Measurements from ENCODE around the gene HIGD1A.

HIGD1A gene

DNA sequence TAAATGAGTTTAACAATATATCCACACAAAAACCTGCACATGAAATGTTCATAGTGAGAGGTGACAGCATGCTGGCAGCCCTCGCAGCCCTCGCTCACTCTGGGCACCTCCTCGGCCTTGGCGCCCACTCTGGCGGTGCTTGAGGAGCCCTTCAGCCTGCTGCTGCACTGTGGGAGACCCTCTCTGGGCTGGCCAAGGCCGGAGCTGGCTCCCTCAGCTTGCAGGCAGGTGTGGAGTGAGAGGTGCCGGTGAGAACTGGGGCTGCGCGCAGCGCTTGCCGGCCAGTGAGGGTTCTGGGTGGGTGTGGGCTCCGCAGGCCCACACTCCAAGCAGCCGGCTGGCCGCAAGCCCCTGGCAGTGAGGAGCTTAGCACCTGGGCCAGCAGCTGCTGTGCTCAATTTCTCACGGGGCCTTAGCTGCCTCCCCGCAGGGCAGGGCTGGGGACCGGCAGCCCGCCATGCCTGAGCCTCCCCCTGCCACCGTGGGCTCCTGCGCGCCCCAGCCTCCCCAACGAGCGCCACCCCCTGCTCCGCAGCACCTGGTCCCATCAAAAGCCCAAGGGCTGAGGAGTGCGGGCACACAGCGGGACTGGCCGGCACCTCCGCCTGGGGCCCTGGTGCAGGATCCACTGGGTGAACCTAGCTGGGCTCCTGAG is 34.7 kb downstream of the HIGD1A start:
- H2AK5ac ChIP-seq (ENCODE audit: low read length): no peak overlapping the region
- H3K79me1 ChIP-seq (ENCODE audit: low read length): no peaks in the 10 kb centered on the region
- no peak overlapping the region for H3K9ac ChIP-seq (ENCODE audit: low read length)
- no peak overlapping the region for H4K5ac ChIP-seq (ENCODE audit: low read length)
- no peak overlapping the region for H4K8ac ChIP-seq (ENCODE audit: low read depth, low read length)
- H3K79me2 ChIP-seq (ENCODE audit: control insufficient read depth, insufficient read depth, low read length): no peaks in the 10 kb centered on the region
- H3K56ac ChIP-seq (ENCODE audit: low read length): no peak overlapping the region
- peaks cover 3% of the 10 kb centered on the region for H3K4me1 ChIP-seq (ENCODE audit: control insufficient read depth, low read depth, low read length)
- H3K27me3 ChIP-seq (ENCODE audit: insufficient read depth, low read length, poor library complexity): no peaks in the 10 kb centered on the region
- H3K4me3 ChIP-seq (ENCODE audit: low read length): no peak overlapping the region
- no peaks in the 10 kb centered on the region for H3K36me3 ChIP-seq (ENCODE audit: control insufficient read depth, insufficient read depth, low read length)
- no peak overlapping the region for H3K4ac ChIP-seq (ENCODE audit: low read depth, low read length)
- H2BK5ac ChIP-seq (ENCODE audit: low read length): no peak overlapping the region
- no CpG with 5 or more reads among the region's 28 CpGs for WGBS (ENCODE audit: extremely low coverage, insufficient coverage, low lambda C conversion rate)
- H3K18ac ChIP-seq (ENCODE audit: low read length): no peak overlapping the region
- H2BK15ac ChIP-seq (replicated peaks; ENCODE audit: low read depth): no peak overlapping the region
- no peak overlapping the region for H2BK120ac ChIP-seq (ENCODE audit: low read depth, low read length)
- H3K27ac ChIP-seq (ENCODE audit: low read depth, low read length): no peak overlapping the region
- H3K4me2 ChIP-seq (ENCODE audit: low read length): no peak overlapping the region
- H3K23ac ChIP-seq (ENCODE audit: low read length): no peak overlapping the region
- no peak for DNase-seq

- H2AK5ac ChIP-seq (ENCODE audit: low read length): no peak overlapping the region
- no peak overlapping the region for H3K27ac ChIP-seq (ENCODE audit: low read depth, low read length)
- no peak overlapping the region for H3K56ac ChIP-seq (ENCODE audit: low read length)
- no peak for DNase-seq
- no CpG with 5 or more reads among the region's 3 CpGs for WGBS (ENCODE audit: extremely low coverage, insufficient coverage, low lambda C conversion rate)
- H2BK120ac ChIP-seq (ENCODE audit: low read depth, low read length): no peak overlapping the region
- no peak overlapping the region for H2BK5ac ChIP-seq (ENCODE audit: low read length)
- no peaks in the 10 kb centered on the region for H3K4me1 ChIP-seq (ENCODE audit: control insufficient read depth, low read depth, low read length)
- H2BK15ac ChIP-seq (replicated peaks; ENCODE audit: low read depth): no peak overlapping the region
- H3K18ac ChIP-seq (ENCODE audit: low read length): no peak overlapping the region
- H3K4ac ChIP-seq (ENCODE audit: low read depth, low read length): no peak overlapping the region
- H3K23ac ChIP-seq (ENCODE audit: low read length): no peak overlapping the region
- no peaks in the 10 kb centered on the region for H3K79me1 ChIP-seq (ENCODE audit: low read length)
- no peaks in the 10 kb centered on the region for H3K36me3 ChIP-seq (ENCODE audit: control insufficient read depth, insufficient read depth, low read length)
- no peaks in the 10 kb centered on the region for H3K79me2 ChIP-seq (ENCODE audit: control insufficient read depth, insufficient read depth, low read length)
- H3K4me3 ChIP-seq (ENCODE audit: low read length): no peak overlapping the region
- no peak overlapping the region for H4K5ac ChIP-seq (ENCODE audit: low read length)
- no peak overlapping the region for H4K8ac ChIP-seq (ENCODE audit: low read depth, low read length)
- no peak overlapping the region for H3K9ac ChIP-seq (ENCODE audit: low read length)
- no peak overlapping the region for H3K4me2 ChIP-seq (ENCODE audit: low read length)
- no peaks in the 10 kb centered on the region for H3K27me3 ChIP-seq (ENCODE audit: insufficient read depth, low read length, poor library complexity)
Observed at GRCh38 chr3:42764561-42765295, 39.6 kb downstream of the HIGD1A start.

DNA sequence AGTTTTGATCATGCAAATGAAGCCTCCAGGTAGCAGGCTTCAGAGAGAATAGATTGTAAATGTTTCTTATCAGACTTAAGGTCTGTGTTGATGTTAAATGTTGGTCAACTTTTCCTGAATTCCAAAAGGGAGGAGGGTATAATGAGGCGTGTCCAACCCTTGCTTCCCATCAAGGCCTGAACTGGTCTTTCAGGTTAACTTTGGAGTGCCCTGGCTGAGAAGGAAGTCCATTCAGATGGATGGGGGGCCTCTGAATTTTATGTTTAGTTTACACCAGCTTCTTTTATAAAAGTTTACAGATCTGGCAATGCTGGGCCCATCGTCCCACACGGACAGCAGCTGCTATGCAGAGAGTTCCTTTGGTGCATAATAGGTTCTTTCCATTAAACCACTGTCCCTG is 40.2 kb downstream of the HIGD1A start:
- Histone ChIP-seq H2BK5ac (ENCODE audit: low read length) (no peak overlapping the region), H3K18ac (ENCODE audit: low read length) (no peak overlapping the region), H3K23ac (ENCODE audit: low read length) (no peak overlapping the region), H3K79me2 (ENCODE audit: control insufficient read depth, insufficient read depth, low read length) (no peaks in the 10 kb centered on the region), H2BK15ac (replicated peaks; ENCODE audit: low read depth) (no peak overlapping the region), H3K27ac (ENCODE audit: low read depth, low read length) (no peak overlapping the region), H2BK120ac (ENCODE audit: low read depth, low read length) (no peak overlapping the region), H4K5ac (ENCODE audit: low read length) (no peak overlapping the region), H3K4me2 (ENCODE audit: low read length) (no peak overlapping the region), H3K9ac (ENCODE audit: low read length) (no peak overlapping the region), H3K79me1 (ENCODE audit: low read length) (no peaks in the 10 kb centered on the region), H3K56ac (ENCODE audit: low read length) (no peak overlapping the region), H3K4me3 (ENCODE audit: low read length) (no peak overlapping the region), H3K4ac (ENCODE audit: low read depth, low read length) (no peak overlapping the region), H3K4me1 (ENCODE audit: control insufficient read depth, low read depth, low read length) (no peaks in the 10 kb centered on the region), H3K27me3 (ENCODE audit: insufficient read depth, low read length, poor library complexity) (no peaks in the 10 kb centered on the region), H2AK5ac (ENCODE audit: low read length) (no peak overlapping the region), H4K8ac (ENCODE audit: low read depth, low read length) (no peak overlapping the region), H3K36me3 (ENCODE audit: control insufficient read depth, insufficient read depth, low read length) (no peaks in the 10 kb centered on the region)
- no peak for DNase-seq
- WGBS (ENCODE audit: extremely low coverage, insufficient coverage, low lambda C conversion rate): no CpG with 5 or more reads among the region's 3 CpGs

DNA sequence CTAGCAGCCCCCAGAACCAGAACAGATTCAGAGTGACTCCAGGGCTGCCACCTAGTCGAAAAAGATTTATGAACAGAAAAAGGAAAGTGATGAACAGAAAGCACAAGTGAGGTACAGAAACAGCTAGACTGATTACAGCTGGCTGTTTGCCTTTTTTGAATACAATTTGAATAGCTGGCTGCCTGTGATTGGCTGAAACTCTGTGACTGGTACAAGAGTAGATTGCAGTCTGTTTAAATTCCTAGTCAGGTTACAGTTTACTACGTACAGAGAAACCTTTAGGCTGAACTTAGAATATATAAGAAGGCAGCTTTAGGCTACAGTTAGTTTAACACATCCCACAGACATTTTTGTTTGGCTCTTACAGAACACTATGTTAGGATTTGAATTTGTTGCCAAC is 41.3 kb downstream of the HIGD1A start:
- DNase-seq: no peak
- no peak overlapping the region for H3K27ac ChIP-seq (ENCODE audit: low read depth, low read length)
- WGBS (ENCODE audit: extremely low coverage, insufficient coverage, low lambda C conversion rate): no CpG with 5 or more reads among the region's 2 CpGs

GRCh38 chr3:42762046-42762724 is 42.1 kb downstream of the HIGD1A start:
- H3K56ac ChIP-seq (ENCODE audit: low read length): no peak overlapping the region
- no peaks in the 10 kb centered on the region for H3K4me1 ChIP-seq (ENCODE audit: control insufficient read depth, low read depth, low read length)
- H4K8ac ChIP-seq (ENCODE audit: low read depth, low read length): no peak overlapping the region
- H3K79me1 ChIP-seq (ENCODE audit: low read length): no peaks in the 10 kb centered on the region
- H2BK120ac ChIP-seq (ENCODE audit: low read depth, low read length): no peak overlapping the region
- no peaks in the 10 kb centered on the region for H3K36me3 ChIP-seq (ENCODE audit: control insufficient read depth, insufficient read depth, low read length)
- no peaks in the 10 kb centered on the region for H3K79me2 ChIP-seq (ENCODE audit: control insufficient read depth, insufficient read depth, low read length)
- H2BK15ac ChIP-seq (replicated peaks; ENCODE audit: low read depth): no peak overlapping the region
- H3K4me2 ChIP-seq (ENCODE audit: low read length): no peak overlapping the region
- no peak overlapping the region for H3K4ac ChIP-seq (ENCODE audit: low read depth, low read length)
- H3K18ac ChIP-seq (ENCODE audit: low read length): no peak overlapping the region
- no peak overlapping the region for H2AK5ac ChIP-seq (ENCODE audit: low read length)
- no peak overlapping the region for H3K23ac ChIP-seq (ENCODE audit: low read length)
- WGBS (ENCODE audit: extremely low coverage, insufficient coverage, low lambda C conversion rate): no CpG with 5 or more reads among the region's 6 CpGs
- H4K5ac ChIP-seq (ENCODE audit: low read length): no peak overlapping the region
- no peak overlapping the region for H3K27ac ChIP-seq (ENCODE audit: low read depth, low read length)
- no peak overlapping the region for H2BK5ac ChIP-seq (ENCODE audit: low read length)
- H3K4me3 ChIP-seq (ENCODE audit: low read length): no peak overlapping the region
- no peaks in the 10 kb centered on the region for H3K27me3 ChIP-seq (ENCODE audit: insufficient read depth, low read length, poor library complexity)
- no peak overlapping the region for H3K9ac ChIP-seq (ENCODE audit: low read length)
- DNase-seq: no peak

More for the DNA sequence above, 41.3 kb downstream of the HIGD1A start:
- no peak overlapping the region for H2BK15ac ChIP-seq (replicated peaks; ENCODE audit: low read depth)
- H2BK5ac ChIP-seq (ENCODE audit: low read length): no peak overlapping the region
- no peak overlapping the region for H2BK120ac ChIP-seq (ENCODE audit: low read depth, low read length)
- H3K79me1 ChIP-seq (ENCODE audit: low read length): no peaks in the 10 kb centered on the region
- no peaks in the 10 kb centered on the region for H3K79me2 ChIP-seq (ENCODE audit: control insufficient read depth, insufficient read depth, low read length)
- no peak overlapping the region for H3K18ac ChIP-seq (ENCODE audit: low read length)
- no peaks in the 10 kb centered on the region for H3K27me3 ChIP-seq (ENCODE audit: insufficient read depth, low read length, poor library complexity)
- H4K8ac ChIP-seq (ENCODE audit: low read depth, low read length): no peak overlapping the region
- no peak overlapping the region for H3K4me2 ChIP-seq (ENCODE audit: low read length)
- no peak overlapping the region for H3K9ac ChIP-seq (ENCODE audit: low read length)
- no peak overlapping the region for H3K23ac ChIP-seq (ENCODE audit: low read length)
- H3K4ac ChIP-seq (ENCODE audit: low read depth, low read length): no peak overlapping the region
- no peak overlapping the region for H2AK5ac ChIP-seq (ENCODE audit: low read length)
- no peak overlapping the region for H3K56ac ChIP-seq (ENCODE audit: low read length)
- no peak overlapping the region for H3K4me3 ChIP-seq (ENCODE audit: low read length)
- H3K4me1 ChIP-seq (ENCODE audit: control insufficient read depth, low read depth, low read length): no peaks in the 10 kb centered on the region
- no peaks in the 10 kb centered on the region for H3K36me3 ChIP-seq (ENCODE audit: control insufficient read depth, insufficient read depth, low read length)
- H4K5ac ChIP-seq (ENCODE audit: low read length): no peak overlapping the region
